ENCODE results near the gene NPPC.
"Not testable (repeated sequence)": the region's sequence is repeated elsewhere in the genome, so short reads cannot be mapped to it uniquely, and the experiment has no call there.

NPPC gene

DNA sequence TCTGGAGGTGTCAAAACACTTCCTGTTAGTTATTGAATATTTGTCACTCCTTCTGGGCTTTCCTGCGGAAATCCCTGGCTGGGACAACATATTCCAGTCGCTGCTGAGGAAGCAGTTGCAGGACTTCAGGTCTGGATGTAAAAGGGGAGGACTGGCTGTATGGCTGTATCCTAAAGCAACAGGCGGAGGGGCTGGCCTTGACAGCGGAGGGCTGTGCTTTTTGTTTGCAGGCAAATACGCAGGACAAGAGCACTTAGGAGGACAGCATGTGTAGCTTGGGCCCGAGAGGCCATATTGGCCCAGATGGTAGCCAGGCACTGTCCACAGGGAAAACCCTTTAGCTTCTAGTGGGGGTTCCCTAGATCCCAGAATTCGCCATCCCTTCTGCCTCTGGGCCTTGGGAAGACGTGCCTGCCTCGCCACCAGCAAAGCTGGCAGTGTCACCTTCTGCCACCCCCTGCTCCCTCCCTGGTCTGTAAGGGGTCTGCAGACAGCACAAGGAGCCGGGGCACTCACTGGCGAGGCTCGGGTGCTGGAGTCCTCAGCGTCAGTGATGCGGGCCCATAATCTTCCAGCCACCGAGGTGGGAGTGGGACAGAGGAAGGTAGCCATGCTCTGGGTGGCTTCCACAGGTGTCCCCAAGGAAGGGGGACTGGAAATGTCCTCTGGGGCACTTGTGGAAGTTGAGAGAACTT lies 6.7 kb downstream of the NPPC start:
- DNase-seq: no peak

DNA sequence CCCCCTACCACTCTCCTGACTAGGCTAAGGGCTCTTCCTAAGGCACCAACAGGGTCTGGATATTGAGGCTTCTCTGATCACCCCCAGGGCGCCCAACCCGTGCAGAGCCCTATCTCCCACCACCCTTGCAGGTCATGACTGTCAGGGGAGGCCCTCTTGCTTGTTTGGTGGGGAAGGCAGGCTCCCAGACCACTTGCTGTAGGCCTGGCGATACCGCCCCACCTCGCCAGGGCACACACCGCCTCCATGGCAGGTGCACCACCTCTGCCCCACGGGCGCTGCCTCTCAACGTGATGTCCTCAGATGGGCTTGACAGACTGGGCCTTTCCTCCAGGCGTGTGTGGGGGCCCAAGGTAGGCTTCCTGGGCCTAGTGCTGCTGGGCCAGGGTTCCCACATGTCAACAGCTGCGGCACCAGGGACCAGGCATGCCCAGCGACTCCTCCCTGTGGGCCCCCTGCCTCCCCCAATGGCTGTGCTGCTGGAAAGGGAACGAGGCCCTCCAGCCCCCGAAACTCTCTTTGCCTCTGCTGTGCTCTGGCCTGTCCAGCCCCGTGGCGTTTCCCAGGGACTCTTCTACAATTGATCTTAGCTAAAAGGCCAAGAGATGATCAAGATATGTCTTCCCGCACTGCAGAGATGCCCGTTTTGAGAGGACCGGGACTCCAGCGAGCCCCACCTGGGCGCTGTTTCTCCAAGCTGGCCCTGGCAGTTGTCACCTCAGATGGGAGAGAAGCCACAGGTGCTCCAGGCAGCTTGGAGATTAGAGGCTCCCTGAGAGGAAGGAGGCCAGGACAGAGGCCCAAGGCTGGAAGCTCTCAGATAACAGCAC lies 7.5 kb downstream of the NPPC start:
- no peak for DNase-seq

DNA sequence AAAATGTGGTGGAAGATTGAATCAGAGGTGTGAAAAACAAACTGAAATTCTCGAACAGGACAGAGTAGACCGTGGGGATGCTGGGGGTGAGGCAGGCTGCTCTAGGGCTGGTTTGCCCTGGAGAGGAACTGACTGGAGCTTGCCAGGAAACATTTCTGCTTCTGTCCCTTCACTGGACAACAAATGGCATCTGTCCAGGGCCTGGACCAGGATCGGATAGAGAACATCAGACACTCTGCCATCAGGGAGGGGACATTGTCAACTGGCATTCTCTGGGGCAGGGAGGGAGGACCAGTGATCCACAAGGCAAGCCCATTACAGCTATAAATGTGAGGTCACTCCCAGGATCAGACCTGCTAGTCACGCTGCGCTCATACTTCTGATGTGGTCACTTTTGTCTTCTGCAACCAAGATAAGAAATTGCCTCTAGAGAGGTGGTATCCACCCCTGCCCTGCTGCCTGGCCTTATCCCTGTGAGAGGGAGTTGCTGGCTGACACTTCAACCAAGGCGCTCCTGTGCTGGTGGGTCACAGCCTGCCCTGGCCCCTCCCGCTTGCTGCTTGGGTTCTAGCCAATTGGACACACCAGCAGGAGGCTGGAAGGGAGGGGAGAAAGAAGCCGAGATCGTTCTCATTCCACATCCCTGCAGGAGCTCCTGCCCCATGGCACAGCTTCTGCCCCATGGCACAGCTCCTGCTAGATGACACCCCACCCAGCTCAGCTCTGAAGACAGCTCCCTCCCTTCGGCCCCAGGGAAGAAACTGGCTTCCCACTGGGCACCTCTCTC lies 8.7 kb downstream of the NPPC start:
- DNase-seq: no peak

DNA sequence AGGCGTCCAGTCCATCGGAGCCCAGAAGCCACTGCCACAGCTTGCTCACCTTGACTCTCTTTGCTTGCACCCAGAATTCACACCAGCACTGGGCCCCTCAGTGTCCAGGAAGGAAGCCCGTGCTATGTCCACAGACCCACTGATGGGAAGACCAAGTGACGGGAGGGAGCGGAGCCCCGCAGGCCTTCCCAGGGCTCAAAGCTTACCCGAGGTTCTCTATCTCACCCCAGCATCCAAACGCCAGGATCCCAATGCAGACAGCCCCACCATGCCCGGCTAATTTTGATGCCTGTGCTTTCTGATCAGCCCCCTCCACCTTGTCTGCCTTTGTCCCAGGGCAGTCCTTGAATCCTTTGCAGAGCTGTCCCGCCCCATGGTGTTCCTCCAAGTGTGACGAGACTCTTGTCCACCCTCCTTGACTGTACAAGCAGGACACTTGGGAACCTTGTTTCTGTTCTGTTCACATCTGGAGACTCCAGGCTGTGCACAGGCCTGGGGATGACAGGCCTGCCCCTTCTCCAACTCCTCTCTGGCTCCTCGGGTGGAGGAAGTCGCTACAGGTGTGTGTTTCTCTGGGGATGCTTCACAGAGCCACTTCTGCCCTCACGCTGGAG lies 12.0 kb downstream of the NPPC start:
- DNase-seq: no peak

DNA sequence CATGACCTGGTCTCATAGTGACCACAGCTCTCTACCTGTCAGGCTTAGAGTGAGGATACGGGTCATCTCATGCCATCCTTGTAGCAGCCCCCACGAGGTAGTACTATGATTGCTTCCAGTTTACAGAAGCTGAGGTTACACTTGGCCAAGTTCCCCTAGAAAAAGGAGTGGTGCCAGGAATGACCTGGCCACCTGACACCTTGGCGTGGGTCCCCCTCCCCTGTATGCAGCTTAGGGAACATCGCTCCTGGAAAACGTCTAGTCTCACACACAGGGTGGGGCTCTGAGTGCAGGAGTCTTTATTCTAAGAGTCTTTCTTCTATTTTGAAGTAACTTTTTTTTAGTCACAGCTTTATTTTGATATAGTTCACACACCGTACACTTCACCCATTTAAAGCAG lies 14.8 kb downstream of the NPPC start:
- no peak for DNase-seq

DNA sequence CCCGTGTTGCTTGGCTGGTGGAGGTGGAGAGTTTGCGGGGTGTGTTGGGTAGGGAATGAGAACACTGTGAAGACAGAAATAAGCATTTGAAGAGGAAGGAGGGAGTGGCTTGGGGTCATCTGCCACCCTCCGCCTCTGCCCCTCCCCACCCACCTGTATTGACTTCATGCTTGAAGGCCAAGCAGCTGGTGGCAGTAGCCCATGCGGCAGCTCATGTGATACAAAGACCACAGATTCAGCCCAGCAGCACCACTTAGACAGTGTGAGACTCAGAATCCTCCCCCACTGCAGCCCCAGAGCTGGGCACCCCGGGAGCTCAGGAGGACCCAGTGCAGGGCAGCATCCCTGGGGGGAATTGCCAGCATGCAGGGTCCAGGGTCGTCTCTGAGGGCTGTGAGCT lies 15.4 kb downstream of the NPPC start:
- DNase-seq: no peak

DNA sequence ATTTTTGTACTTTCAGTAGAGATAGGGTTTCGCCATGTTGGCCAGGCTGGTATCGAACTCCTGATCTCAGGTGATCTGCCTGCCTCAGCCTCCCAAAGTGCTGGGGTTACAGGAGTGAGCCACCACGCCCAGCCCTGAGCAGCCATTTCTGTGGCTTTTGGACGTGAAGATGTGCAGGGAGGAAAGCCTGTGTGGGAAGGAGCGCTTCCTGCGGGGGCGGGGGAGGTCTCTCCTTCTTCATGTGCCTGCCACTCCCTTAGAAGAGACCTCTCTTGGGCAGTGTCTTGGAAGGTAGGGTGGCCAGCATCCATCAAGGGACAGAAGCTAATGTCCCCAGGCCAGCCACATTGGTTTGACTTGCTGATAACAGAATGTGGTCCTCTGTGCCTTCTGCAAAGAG lies 16.0 kb downstream of the NPPC start:
- DNase-seq: not testable (repeated sequence)

DNA sequence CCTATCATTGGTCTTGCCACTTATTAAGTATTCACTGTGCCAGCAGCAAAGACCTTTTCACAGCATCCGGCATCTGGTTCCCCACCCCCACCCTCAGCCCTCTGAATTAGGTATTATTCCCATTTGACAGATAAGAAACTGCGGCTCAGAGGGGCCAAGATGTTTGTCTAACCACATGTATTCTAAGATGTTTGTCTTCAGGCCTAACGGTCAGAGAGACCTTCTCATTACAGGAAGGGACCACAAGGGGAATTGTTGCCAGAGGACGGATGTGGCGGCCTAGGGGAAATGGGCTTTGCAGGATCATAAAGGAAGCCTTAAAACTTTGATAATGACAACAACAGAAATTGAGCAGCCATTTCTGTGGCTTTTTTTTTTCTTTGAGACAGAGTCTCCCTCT lies 16.6 kb downstream of the NPPC start:
- no peak for DNase-seq

DNA sequence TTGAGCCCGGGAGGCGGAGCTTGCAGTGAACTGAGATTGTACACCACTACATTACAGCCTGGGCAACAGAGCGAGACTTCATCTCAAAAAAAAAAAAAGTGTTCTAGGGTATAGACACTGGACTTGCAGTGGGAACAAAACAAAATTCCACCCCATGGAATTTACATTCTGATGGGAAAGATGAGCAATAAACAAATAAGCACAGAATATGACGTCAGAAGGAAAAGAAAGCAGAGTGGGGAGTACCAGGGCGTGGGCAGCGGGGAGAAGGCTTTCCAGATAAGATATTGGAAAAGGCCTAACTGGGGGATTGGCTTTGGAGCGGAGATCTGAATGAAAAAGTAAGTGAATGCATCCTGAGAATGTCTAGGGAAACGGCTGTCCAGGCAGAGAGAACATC lies 17.6 kb downstream of the NPPC start:
- no peak for DNase-seq

DNA sequence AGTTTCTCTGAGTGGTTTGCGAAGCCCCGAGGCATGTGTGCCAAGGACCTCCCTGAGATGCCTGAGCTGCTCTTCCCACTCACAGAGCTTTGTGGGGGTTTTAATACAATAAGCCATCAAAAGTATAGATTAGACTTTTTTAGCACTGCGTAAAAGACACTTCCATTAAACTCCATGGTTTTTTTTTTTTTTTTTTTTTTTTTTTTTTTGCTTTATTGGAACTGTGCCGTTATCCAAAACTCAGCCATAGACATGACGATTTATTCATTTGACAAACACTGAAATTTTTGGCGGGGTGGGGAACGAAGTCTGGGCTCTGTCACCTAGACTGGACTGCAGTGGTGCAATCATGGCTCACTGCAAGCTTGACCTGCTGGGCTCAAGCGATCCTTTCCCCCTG lies 18.4 kb downstream of the NPPC start:
- no peak for DNase-seq

DNA sequence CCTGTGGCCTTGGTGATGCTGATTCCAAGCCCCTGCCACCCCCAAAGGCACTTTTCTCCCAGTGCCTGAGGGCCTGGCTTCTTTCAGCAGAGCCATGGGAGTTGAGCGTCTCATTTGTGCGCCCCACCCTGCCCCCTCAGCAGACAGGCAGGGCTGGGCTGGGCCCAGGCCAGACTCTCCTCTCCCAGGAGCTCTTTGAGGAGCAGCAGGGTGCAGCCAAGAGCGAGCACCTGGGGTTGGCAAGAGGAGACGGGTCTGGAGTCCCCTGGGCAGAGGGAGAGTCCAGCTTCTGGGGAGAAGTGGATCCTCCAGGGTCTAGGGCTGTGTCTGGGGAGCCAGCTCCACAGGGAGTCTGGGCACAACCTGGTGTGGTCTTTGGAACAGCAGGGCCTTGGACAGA lies 21.2 kb downstream of the NPPC start:
- DNase-seq: no peak

DNA sequence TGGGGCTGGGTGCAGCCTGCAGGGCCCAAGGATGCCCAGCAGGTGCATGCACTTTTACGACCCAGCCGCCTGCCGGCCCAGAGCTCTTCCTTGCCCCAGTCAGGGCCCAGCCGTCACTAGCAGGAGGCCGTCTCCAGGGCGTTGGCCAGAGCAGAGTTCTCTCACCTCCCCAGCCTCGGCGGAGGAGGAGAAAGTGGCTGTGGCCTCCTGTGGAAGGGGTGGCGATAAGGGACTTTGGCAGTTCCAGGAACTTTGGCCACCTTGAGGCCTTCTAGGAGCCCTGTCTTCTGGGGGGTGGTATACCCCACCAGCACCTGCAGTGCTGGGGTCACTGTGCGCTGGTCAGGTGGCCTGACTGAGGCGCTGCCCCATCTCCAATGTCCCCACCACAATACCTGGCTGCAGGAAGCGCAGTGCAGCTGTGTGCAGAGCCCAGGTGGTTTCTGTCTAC lies 22.0 kb downstream of the NPPC start:
- DNase-seq: no peak

DNA sequence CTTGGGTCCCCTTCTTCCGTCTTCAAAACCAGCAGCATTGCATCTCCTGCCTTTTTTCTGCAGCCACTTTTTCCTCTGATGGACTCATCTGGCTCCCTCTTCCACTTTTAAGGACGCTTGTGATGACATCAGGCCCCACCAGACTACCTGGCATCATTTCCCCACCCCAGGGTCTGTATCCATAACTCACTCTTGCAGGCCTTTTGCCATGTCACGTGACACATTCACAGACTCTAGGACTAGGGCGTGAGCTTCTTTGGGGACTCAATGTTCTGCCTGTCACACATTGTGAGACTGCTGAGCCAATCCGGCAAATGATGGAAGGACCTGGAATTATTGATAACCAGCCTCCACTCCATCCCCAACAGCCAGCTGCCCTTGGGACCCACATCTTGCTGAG lies 23.6 kb downstream of the NPPC start:
- DNase-seq: no peak

DNA sequence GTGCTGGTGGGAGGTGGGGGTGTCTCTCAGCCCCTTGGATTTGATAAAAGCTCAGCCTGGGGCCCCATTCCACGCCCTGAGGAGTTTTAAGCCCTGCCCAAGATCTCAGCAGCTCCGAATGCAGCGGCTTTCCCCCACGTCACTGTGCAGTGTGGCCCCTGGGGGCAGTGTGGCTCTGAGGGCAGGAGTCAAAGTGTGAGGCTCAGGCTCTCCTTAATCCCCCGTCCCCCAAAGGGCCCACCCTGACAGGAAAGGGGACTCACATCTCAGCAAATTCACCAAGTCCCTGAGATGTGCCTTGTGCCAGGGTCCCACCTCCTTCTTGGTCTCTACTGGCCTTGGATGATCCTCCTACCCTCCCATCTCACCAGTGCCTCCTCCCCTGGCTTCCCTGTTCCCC lies 25.2 kb downstream of the NPPC start:
- DNase-seq: no peak

DNA sequence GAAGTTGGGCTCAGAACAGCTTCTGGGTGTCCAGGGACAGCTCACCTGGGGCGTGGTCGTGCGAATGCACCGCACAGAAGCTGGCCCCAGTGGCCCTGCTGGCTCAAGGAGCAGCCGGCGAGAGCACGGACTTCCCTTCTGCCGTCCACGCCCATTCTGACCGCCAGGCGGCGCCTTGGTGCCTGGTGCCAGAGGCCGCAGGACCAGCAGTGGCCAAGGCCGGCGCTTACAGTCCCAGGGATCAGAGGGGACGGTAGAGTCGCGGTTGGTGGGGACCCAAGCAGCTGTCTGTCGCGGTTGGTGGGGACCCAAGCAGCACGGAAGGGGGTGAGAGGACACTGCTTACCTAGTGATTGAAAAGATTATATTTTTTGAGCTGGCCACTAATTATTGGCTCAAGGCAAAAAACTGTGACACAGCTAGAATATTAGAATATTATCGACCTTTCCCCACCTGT lies 25.7 kb downstream of the NPPC start:
- no peak for DNase-seq

DNA sequence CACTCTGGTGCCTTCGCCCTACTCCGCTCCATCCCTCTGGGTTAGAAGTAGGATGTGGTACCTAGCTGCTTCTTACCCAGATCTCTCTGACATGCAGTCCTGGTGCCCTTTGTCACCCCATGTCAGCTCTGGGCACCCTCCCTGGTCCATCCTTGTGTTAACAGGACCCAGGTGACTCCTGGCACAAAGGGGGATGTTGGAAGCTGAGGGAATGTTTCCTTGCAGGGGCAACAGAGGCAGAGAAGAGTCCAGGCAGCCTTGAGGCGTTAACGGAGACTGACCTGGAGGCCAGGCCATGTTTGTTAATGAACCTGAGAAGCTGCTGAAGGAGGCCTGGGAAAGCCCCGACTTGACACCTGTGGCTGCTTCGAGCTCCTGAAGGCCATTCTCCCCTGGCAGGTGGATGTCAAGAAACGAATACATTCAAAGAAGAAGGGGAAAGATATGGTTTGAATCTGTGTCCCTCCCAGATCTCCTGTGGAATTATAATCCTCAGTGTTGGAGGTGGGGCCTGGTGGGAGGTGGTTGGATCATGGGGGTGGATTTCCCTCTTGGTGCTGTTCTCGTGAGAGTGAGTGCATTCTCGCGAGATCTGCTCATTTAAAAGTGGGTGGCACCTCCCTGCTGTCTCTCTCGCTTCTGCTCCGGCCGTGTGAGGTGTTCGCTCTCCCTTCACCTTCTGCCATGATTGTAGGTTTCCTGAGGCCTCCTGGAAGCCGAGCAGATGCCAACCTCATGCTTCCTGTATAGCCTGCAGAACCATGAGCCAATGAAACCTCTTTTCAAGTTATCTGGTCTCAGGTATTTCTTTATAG lies 31.4 kb downstream of the NPPC start:
- no peak for DNase-seq

DNA sequence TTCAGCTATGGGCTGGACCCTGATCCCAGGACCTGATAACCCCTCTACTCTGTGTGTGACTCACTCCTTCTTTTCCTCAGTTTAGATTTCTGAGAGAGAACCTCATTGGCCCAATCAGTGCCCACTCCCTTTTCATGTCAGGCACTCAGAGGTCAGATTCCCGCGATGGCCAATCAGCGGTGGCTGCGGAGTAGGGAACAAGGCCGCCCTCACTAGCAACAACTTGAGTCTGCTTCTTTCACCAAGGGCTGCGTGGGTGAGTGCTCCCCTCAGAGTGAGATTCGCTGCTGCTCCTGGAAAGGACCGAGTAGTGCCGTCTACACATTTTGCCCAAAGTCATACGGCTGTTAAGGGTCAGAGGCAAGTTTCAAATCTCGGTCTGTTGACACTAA lies 34.7 kb downstream of the NPPC start:
- no peak for DNase-seq

DNA sequence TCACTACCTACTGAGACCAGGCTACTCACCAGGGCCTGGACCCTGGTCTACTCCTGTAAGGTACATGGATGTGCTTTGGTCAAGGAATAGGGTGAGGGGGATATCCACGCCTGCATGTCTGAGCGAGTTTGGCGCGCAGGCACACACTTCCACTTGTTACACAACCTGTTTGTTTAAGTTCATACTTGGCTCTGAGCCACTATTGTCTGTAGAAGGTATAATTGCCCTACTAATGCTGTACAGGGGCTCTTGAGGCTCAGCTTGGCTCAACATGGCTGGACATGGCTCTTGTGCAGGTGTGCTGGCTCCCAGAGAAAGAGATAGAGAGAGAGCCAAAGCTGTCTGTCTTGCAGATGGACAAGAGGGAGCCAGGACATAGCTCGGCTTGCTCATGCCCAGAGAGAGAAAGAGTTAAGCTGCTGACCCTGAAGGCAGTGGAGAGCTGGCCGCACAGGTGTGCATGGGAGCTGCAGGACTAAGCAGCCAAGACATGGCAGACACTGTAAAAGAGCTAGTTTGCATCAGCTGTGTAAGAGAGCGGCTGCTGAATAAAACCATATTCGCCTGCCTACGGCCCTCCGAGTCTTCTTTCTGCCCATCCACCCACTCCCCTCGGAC lies 35.2 kb downstream of the NPPC start:
- no peak for DNase-seq

DNA sequence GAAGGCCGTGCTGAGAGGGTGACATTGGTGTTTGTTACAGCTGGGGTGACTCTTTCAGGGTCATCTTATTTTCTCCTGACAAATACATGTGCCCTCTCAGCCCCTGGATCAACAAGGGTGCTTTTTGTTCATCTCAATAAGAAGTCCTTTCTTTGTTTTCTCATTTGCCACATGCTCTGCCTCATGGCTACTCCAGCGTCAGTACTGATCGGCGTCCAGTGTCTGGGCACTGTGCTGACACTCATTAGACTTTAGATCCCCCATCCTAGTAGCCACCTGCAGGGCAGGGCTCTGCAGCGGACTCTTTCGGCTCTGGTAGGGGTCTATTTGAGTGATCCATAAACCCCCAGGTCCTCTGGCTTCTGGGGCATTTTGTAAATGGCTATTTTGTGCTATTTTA lies 38.4 kb downstream of the NPPC start:
- DNase-seq: no peak

DNA sequence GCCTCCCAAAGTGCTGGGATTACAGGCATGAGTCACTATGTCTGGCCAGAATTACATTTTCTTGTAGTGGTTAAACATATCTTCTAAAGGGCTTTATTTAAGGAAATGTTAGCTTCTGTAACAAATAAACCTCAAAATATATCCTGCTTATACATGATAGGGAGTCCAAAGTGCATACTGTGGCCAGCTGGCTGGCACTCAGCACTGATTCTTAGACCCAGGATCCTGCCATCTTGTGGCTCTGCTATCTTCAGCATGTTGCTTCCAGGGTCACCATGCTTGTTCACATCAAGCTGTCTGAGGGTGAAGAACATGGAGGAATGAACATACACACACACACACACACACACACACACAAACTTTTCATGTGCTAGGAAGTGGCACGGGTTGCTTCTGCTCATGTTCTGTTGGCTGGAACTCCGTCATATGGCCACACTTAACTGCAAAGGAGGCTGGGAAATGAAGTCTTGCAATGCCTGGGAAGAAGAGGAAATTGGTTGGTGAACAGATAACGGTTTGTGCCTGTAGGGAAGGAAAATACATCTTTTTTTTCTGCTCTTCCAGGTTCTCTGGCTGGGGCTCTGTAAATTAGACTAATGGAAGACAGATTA lies 40.0 kb downstream of the NPPC start:
- no peak for DNase-seq

DNA sequence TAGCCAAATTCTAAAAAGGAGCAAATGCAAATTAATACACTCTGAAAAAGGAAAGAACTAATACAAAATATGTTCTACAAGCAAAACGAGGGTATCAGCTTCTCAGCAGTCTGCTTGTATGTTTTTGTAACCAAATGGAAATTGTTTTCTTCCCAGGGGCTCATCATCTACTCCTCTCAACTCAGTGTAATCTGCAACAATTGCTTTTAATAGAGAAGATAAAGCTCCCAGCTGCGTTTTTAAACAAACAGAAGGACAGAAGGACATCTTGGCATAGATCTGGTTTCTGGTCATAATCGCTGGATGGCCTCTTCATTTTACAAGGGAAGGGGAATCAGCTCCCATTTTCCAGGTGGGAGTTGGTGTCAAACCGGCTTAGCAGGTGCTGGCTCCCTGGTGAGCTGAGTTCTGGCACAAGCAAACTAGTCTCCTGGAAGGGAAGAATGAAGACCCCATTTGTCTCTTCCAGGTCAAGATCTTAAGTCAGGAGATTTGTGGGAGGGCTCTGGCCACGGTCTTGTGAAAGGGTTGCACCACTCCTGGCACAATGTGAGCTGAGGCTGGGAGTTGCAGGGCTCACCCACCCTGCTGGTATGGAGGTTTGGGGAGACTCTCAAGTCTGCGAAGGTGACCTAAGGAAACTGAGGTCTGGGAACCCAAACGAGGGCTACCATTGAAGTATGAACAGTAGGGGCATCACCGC lies 41.6 kb downstream of the NPPC start:
- no peak for DNase-seq
